NCI-H1417 (cell line): ENCODE data around the gene LHX4.

Experiments
- DNase-seq, 3 experiments: peaks; one replicate each; lab custom pipeline; 2025; lab: John Stamatoyannopoulos, UW

The LHX4 gene

GRCh38 chr1:180257486-180257885, 27.4 kb downstream of the LHX4 start:
- DNase-seq, result no peak

- DNase-seq, result no peak
Measured at GRCh38 chr1:180258290-180258689, 28.2 kb downstream of the LHX4 start.

GRCh38 chr1:180258935-180259334, 28.9 kb downstream of the LHX4 start:
- DNase-seq, result no peak

- DNase-seq, result no peak
Measured at GRCh38 chr1:180259431-180260338, 29.6 kb downstream of the LHX4 start.

GRCh38 chr1:180260541-180260940, 30.5 kb downstream of the LHX4 start:
- DNase-seq, result no peak

- DNase-seq, result no peak
Measured at GRCh38 chr1:180261030-180261429, 31.0 kb downstream of the LHX4 start.

- DNase-seq, result no peak
Measured at GRCh38 chr1:180261524-180262155, 31.6 kb downstream of the LHX4 start.

- DNase-seq, result no peak
Measured at GRCh38 chr1:180262628-180263488, 32.8 kb downstream of the LHX4 start.

- no peak for DNase-seq
Measured at GRCh38 chr1:180264595-180264994, 34.5 kb downstream of the LHX4 start.

GRCh38 chr1:180265201-180265600, 35.1 kb downstream of the LHX4 start:
- DNase-seq, result no peak

- DNase-seq, result no peak
Measured at GRCh38 chr1:180265871-180266270, 35.8 kb downstream of the LHX4 start.

GRCh38 chr1:180266275-180267210, 36.5 kb downstream of the LHX4 start:
- DNase-seq, result no peak

GRCh38 chr1:180267211-180267561, 37.1 kb downstream of the LHX4 start:
- no peak for DNase-seq

GRCh38 chr1:180267761-180268555, 37.9 kb downstream of the LHX4 start:
- DNase-seq, result no peak

- no peak for DNase-seq
Measured at GRCh38 chr1:180268556-180269075, 38.6 kb downstream of the LHX4 start.

GRCh38 chr1:180269645-180270529, 39.8 kb downstream of the LHX4 start:
- DNase-seq, result peak in 1 of 3 experiments; percentile 13

GRCh38 chr1:180270530-180271271, 40.6 kb downstream of the LHX4 start:
- DNase-seq, result no peak
